H9 (cell line): ENCODE measurements around the gene ZNF513. TPM values are rescaled to one million over a fixed set of nuclear protein-coding genes. Genes with fewer than 3 reads are reported as not detected.

ENCODE experiments used
- DNase-seq: peaks from one replicate; pipeline ENCODE4 v3.0.0-alpha.2; 2017
- H2AFZ ChIP-seq: one replicate; pipeline ENCODE4 v1.6.1; 2013; ENCODE audit warnings: mild to moderate bottlenecking, low read length, control low read depth, moderate library complexity
- H2AK5ac ChIP-seq: 2 replicates; pipeline ENCODE4 v1.6.1; 2013; ENCODE audit warnings: low read length, control low read depth, mixed read lengths; ENCODE audit not compliant: insufficient read length
- H2BK120ac ChIP-seq: one replicate; pipeline ENCODE4 v1.6.1; 2013; ENCODE audit warnings: low read depth, mild to moderate bottlenecking, low read length, control low read depth, inconsistent platforms; ENCODE audit not compliant: poor library complexity, severe bottlenecking
- H2BK12ac ChIP-seq: 2 replicates; pipeline ENCODE4 v1.6.1; 2013; ENCODE audit warnings: low read length, control low read depth, mixed read lengths, low read depth; ENCODE audit not compliant: insufficient read length
- H2BK15ac ChIP-seq: 2 replicates; pipeline ENCODE4 v1.6.1; 2013; ENCODE audit warnings: low read depth, low read length, control low read depth
- H2BK20ac ChIP-seq: one replicate; pipeline ENCODE4 v1.6.1; 2013; ENCODE audit warnings: low read depth, mild to moderate bottlenecking, low read length, control low read depth, inconsistent platforms; ENCODE audit not compliant: poor library complexity, severe bottlenecking
- H2BK5ac ChIP-seq: 2 replicates; pipeline ENCODE4 v1.6.1; 2013; ENCODE audit warnings: low read length, control low read depth, mixed read lengths; ENCODE audit not compliant: insufficient read length
- H3K14ac ChIP-seq: 2 replicates; pipeline ENCODE4 v1.6.1; 2013; ENCODE audit warnings: low read length, control low read depth; ENCODE audit not compliant: insufficient read depth
- H3K18ac ChIP-seq: 2 replicates; pipeline ENCODE4 v1.6.1; 2013; ENCODE audit warnings: low read depth, mild to moderate bottlenecking, mixed read lengths, low read length, control low read depth; ENCODE audit not compliant: insufficient read length
- H3K23ac ChIP-seq: 2 replicates; pipeline ENCODE4 v1.6.1; 2013; ENCODE audit warnings: low read length, control low read depth, mixed read lengths, low read depth; ENCODE audit not compliant: insufficient read length
- H3K23me2 ChIP-seq: 2 replicates; pipeline ENCODE4 v1.6.1; 2013; ENCODE audit warnings: low read depth, mild to moderate bottlenecking, mixed read lengths, low read length, control low read depth; ENCODE audit not compliant: insufficient read length, poor library complexity, severe bottlenecking
- H3K27ac ChIP-seq: 2 replicates; pipeline ENCODE4 v1.5.1; 2013; ENCODE audit warnings: low read length, control low read depth, mixed read lengths, low read depth; ENCODE audit not compliant: insufficient read length
- H3K27me3 ChIP-seq: 2 replicates; pipeline ENCODE4 v1.6.1; 2013; ENCODE audit warnings: low read length, control low read depth, inconsistent platforms; ENCODE audit not compliant: insufficient read depth
- H3K4ac ChIP-seq: 2 replicates; pipeline ENCODE4 v1.6.1; 2013; ENCODE audit warnings: low read depth, mild to moderate bottlenecking, control low read depth, inconsistent platforms, low read length, moderate library complexity
- H3K4me1 ChIP-seq: 2 replicates; pipeline ENCODE4 v1.6.1; 2013; ENCODE audit warnings: low read length, control low read depth, inconsistent platforms; ENCODE audit not compliant: insufficient read depth
- H3K4me2 ChIP-seq: 2 replicates; pipeline ENCODE4 v1.6.1; 2013; ENCODE audit warnings: low read length, control low read depth, mixed read lengths; ENCODE audit not compliant: insufficient read length, insufficient read depth
- H3K56ac ChIP-seq: 2 replicates; pipeline ENCODE4 v1.6.1; 2013; ENCODE audit warnings: low read depth, mild to moderate bottlenecking, mixed read lengths, low read length, control low read depth; ENCODE audit not compliant: insufficient read length
- H3K79me1 ChIP-seq: 2 replicates; pipeline ENCODE4 v1.6.1; 2013; ENCODE audit warnings: low read depth, mild to moderate bottlenecking, moderate library complexity, low read length, control low read depth, inconsistent platforms; ENCODE audit not compliant: insufficient read depth, poor library complexity, severe bottlenecking
- H3K79me2 ChIP-seq: 2 replicates; pipeline ENCODE4 v1.6.1; 2013; ENCODE audit warnings: low read length, control low read depth, inconsistent platforms; ENCODE audit not compliant: insufficient read depth
- H3K9ac ChIP-seq: 2 replicates; pipeline ENCODE4 v1.6.1; 2013; ENCODE audit warnings: low read length, control low read depth, mixed read lengths; ENCODE audit not compliant: insufficient read length; ENCODE audit errors: extremely low read depth
- H3K9me3 ChIP-seq: one replicate; pipeline ENCODE4 v1.6.1; 2013; ENCODE audit warnings: low read depth, low read length, inconsistent platforms; ENCODE audit not compliant: control insufficient read depth
- H3T11ph ChIP-seq: one replicate; pipeline ENCODE4 v1.6.1; 2013; ENCODE audit warnings: mild to moderate bottlenecking, low read length, control low read depth, inconsistent platforms
- H4K20me1 ChIP-seq: one replicate; pipeline ENCODE4 v1.6.1; 2013; ENCODE audit not compliant: control insufficient read depth, insufficient read length, insufficient read depth
- H4K5ac ChIP-seq: 2 replicates; pipeline ENCODE4 v1.6.1; 2013; ENCODE audit warnings: low read depth, mild to moderate bottlenecking, mixed read lengths, low read length, control low read depth; ENCODE audit not compliant: insufficient read length
- H4K8ac ChIP-seq: replicated peaks from 2 replicates; pipeline ENCODE4 v1.6.1; 2013; ENCODE audit warnings: low read length, control low read depth, mixed read lengths, low read depth; ENCODE audit not compliant: insufficient read length
- H4K91ac ChIP-seq: 2 replicates; pipeline ENCODE4 v1.6.1; 2013; ENCODE audit warnings: low read depth, mild to moderate bottlenecking, moderate library complexity, mixed read lengths, low read length, control low read depth; ENCODE audit not compliant: insufficient read length
- H3K27ac Mint-ChIP-seq, 3 experiments: 2 replicates in 2 of 3; 3 replicates in 1 of 3; pipeline ENCODE4 v1.8.0; 2020 to 2021; ENCODE audit warnings: mixed read lengths in 3 of 3, mild to moderate bottlenecking in 1 of 3, moderate library complexity in 1 of 3
- H3K27me3 Mint-ChIP-seq: 2 replicates; pipeline ENCODE4 v1.8.0; 2021; ENCODE audit warnings: low read depth, mild to moderate bottlenecking, moderate library complexity, mixed read lengths
- H3K36me3 Mint-ChIP-seq, 3 experiments: 2 replicates in 2 of 3; 3 replicates in 1 of 3; pipeline ENCODE4 v1.8.0; 2020 to 2021; ENCODE audit warnings: low read depth in 3 of 3, mixed read lengths in 3 of 3; ENCODE audit not compliant: insufficient read depth in 1 of 3
- H3K4me1 Mint-ChIP-seq, 2 experiments: 2 replicates each; pipeline ENCODE4 v1.8.0; 2020; ENCODE audit warnings: mixed read lengths in 2 of 2
- H3K4me3 Mint-ChIP-seq, 2 experiments: 2 replicates in 1 of 2; 3 replicates in 1 of 2; pipeline ENCODE4 v1.8.0; 2020 to 2021; ENCODE audit warnings: mild to moderate bottlenecking in 2 of 2, mixed read lengths in 2 of 2, moderate library complexity in 1 of 2
- H3K9me3 Mint-ChIP-seq, 2 experiments: 2 replicates in 1 of 2; 3 replicates in 1 of 2; pipeline ENCODE4 v1.8.0; 2020; ENCODE audit warnings: mild to moderate bottlenecking in 2 of 2, mixed read lengths in 2 of 2, moderate library complexity in 1 of 2
- WGBS: extraction: QIAGEN DNeasy Blood & Tissue Kit; methylation state at CpG from one replicate; pipeline ENCODE4 v1.1.7; 2013; ENCODE audit warnings: missing lambda C conversion rate, low lambda C conversion rate, mixed read lengths; ENCODE audit not compliant: insufficient read length; ENCODE audit errors: extremely low coverage; 5-methylcytosine and 5-hydroxymethylcytosine counted together
- total RNA-seq: library from RNA; stranded (reverse); gene quantifications from 2 replicates; pipeline ENCODE4 v1.2.1, GENCODE V29; 2021
- TF ChIP-seq, protein P1 (sequence below): fragments of 200-600 bp; sonication (generic); conservative IDR thresholded peaks from 3 replicates; pipeline ENCODE4 v1.8.0; 2021; ENCODE audit warnings: antibody characterized with exemption, mild to moderate bottlenecking

Gene ZNF513
- total RNA-seq, 1 experiment from 2014 or later, result 26.5 TPM

DNA sequence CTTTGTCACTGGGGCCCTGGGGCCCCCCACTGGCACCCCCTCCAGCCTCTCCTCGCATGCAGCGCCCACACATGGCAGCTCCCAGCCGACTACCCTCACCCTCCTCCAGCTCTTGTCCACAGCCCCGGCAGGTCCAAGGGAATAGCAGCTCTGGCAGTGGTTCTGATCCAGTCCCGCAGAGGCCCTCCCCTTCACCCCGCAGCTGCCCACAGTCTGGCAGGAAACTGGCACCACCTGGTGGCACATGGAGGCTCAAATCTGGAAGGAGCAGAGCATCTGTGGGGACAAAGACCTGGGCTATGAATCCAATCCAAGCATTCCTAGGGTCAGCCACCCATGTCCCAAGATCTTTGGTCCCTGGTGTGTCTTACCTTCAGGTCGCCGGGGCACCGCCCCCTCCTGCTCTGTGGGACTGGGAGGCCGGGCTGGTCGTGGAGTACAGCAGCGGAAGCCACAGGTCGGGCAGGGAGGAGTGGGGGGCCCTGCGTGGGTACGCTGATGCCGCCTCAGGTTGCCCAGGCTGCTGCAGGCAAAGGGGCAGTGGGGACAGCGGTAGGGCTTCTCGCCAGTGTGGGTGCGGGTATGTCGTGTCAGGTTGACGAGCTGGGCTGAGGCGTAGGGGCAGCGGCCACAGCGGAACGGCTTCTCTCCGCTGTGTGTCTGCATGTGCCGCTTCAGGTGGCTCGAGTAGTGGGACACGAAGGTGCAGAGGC is 2.3 kb downstream of the ZNF513 start:
- Mint-ChIP-seq H3K4me3 (peak overlapping the region; percentile 35 to 86; a peak in 2 of 5 replicates), H3K27ac (no peak overlapping the region; a peak in 2 of 7 replicates), H3K36me3 (peaks cover 42 to 91% (median 76%) of the 10 kb centered on the region in 3 experiments; a peak in 6 of 7 replicates), H3K4me1 (peaks cover 19 to 27% of the 10 kb centered on the region in 2 experiments), H3K27me3 (peaks cover 1% of the 10 kb centered on the region; the same call in 1 of the 2 replicates), H3K9me3 (no peaks in the 10 kb centered on the region)
- no peak overlapping the region for H4K8ac ChIP-seq
- no peak overlapping the region for H2BK120ac ChIP-seq
- no peak overlapping the region for H3K4me2 ChIP-seq
- H2BK20ac ChIP-seq, result no peak overlapping the region
- H2AFZ ChIP-seq, result no peak overlapping the region
- no peak overlapping the region for H3K4ac ChIP-seq
- H3K23ac ChIP-seq, result no peak overlapping the region
- no peak overlapping the region for H4K5ac ChIP-seq
- H3K79me1 ChIP-seq, result no peaks in the 10 kb centered on the region
- no peak overlapping the region for H3T11ph ChIP-seq
- H3K27me3 ChIP-seq, result no peaks in the 10 kb centered on the region
- WGBS, result no CpG with 5 or more reads among the region's 29 CpGs
- peak; percentile 35 for DNase-seq
- TF ChIP-seq, protein P1, sequence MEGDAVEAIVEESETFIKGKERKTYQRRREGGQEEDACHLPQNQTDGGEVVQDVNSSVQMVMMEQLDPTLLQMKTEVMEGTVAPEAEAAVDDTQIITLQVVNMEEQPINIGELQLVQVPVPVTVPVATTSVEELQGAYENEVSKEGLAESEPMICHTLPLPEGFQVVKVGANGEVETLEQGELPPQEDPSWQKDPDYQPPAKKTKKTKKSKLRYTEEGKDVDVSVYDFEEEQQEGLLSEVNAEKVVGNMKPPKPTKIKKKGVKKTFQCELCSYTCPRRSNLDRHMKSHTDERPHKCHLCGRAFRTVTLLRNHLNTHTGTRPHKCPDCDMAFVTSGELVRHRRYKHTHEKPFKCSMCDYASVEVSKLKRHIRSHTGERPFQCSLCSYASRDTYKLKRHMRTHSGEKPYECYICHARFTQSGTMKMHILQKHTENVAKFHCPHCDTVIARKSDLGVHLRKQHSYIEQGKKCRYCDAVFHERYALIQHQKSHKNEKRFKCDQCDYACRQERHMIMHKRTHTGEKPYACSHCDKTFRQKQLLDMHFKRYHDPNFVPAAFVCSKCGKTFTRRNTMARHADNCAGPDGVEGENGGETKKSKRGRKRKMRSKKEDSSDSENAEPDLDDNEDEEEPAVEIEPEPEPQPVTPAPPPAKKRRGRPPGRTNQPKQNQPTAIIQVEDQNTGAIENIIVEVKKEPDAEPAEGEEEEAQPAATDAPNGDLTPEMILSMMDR, result peak; percentile 26; the same call in 2 of the 3 replicates
- H3K27ac ChIP-seq, result no peak overlapping the region
- no peaks in the 10 kb centered on the region for H3K79me2 ChIP-seq
- H2BK15ac ChIP-seq, result no peak overlapping the region
- H4K91ac ChIP-seq, result no peak overlapping the region
- H3K9me3 ChIP-seq, result no peaks in the 10 kb centered on the region
- peaks cover 12% of the 10 kb centered on the region for H3K23me2 ChIP-seq
- H3K18ac ChIP-seq, result no peak overlapping the region
- H2BK5ac ChIP-seq, result no peak overlapping the region
- H3K9ac ChIP-seq, result no peak overlapping the region
- H3K56ac ChIP-seq, result no peak overlapping the region
- H2BK12ac ChIP-seq, result no peak overlapping the region
- no peaks in the 10 kb centered on the region for H4K20me1 ChIP-seq
- H2AK5ac ChIP-seq, result no peak overlapping the region
- no peak overlapping the region for H3K14ac ChIP-seq
- H3K4me1 ChIP-seq, result no peaks in the 10 kb centered on the region
